ENCODE measurements around the gene NRXN3.

Gene NRXN3

DNA sequence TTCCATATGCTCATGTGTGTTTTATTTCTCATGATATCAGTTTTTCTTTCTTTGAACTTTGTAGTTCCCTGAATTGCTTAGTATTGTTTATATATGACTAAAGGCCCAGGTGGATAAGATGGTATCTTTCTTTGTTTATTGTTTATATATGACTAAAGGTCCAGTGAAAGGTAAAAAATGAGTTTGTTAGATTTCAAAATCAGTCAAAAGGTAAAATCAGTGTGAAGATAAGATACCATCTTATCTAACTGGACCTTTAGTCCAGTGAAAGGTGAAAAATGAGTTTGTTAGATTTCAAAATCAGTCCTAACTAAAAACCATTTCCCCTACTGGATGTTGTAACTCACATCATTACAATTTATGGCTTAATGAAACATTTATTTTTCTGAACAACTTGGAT is 1150.9 kb downstream of the NRXN3 start:
- TF ChIP-seq GATA2 (IDR thresholded peaks at IDR 0.05; ENCODE audit: low read depth, low read length) (no peak), GATA3 (IDR thresholded peaks at IDR 0.05; ENCODE audit: low read depth, low read length) (no peak)

DNA sequence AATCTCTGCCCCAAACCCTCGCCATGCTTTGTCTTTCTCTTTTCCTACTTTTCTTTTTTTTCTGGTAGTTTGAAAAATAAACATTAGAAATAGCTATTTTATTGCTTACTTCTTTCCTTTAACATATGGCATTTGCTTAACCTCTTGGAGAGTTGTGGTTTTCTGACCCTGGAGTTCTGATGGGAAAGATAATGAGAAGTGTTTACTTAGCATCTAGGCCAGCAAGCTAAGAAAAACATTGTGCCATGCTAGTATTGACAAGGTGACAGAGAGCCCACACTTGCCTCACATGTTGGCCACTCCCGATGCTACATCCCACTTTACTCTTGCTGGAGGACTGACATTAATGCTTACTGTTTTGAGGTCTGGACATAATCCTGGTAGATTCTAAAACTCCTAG is 1154.9 kb downstream of the NRXN3 start:
- TF ChIP-seq GATA2 (IDR thresholded peaks at IDR 0.05; ENCODE audit: low read depth, low read length) (no peak), GATA3 (IDR thresholded peaks at IDR 0.05; ENCODE audit: low read depth, low read length) (no peak)

DNA sequence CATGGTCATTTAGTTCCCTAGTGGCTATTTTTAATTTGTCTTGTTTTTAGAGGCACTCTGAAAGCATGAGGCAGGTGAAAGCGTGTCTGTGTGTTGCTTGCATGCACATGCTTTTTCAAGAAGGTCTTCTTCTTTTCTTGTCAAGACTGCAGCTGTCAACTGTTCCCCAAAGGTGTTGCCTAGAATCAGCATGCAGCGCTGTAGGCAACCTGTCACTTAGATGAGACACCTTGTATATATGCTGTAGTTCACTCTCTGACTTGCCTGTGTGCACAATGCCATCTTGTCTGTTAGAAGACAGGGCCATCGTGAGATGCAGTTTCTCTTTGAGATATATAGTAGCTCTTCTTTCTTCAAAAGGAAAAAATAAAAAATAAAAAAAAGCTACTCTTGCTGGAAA is 1155.4 kb downstream of the NRXN3 start:
- no peak for TF ChIP-seq GATA2 (IDR thresholded peaks at IDR 0.05; ENCODE audit: low read depth, low read length)
- TF ChIP-seq GATA3 (IDR thresholded peaks at IDR 0.05; ENCODE audit: low read depth, low read length), result no peak

DNA sequence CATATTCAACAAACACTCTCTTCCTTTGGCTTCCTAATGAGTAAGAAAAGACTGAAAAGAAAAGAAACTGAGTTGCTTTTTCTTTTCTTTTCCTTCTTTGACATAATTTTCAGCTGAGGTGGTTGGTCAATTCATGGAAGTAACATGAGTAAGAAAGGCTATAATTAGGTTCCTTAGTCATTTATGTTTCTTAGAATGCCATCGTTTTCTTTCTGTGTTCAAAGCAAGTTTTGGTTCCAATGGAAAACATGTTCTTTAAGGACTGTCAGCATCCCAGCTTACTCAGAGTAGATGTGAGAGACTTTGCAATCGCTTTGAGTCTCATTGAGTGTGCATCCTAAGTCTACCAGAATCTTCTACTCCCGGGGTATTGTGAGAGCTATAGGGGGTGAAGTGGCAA is 1158.7 kb downstream of the NRXN3 start:
- TF ChIP-seq GATA2 (IDR thresholded peaks at IDR 0.05; ENCODE audit: low read depth, low read length), result no peak
- no peak for TF ChIP-seq GATA3 (IDR thresholded peaks at IDR 0.05; ENCODE audit: low read depth, low read length)

DNA sequence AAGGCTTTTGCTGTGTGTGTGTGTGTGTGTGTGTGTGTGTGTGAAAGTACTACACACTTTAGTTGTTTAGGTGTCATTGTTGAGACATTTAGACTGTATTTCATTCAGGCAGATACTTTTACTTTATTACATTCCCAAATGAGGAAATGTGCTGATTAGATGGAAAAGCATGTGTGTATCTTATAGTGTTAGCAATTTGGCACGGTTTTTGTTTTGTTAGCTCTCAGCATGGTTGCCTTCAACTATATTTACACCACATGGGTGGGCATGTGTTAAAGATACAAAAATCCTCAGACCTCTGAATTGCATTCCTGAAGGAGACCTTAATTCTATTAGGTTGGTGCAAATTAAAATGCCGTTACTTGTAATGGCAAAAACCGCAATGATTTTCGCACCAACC is 1161.7 kb downstream of the NRXN3 start:
- no peak for TF ChIP-seq GATA3 (IDR thresholded peaks at IDR 0.05; ENCODE audit: low read depth, low read length)
- no peak for TF ChIP-seq GATA2 (IDR thresholded peaks at IDR 0.05; ENCODE audit: low read depth, low read length)

DNA sequence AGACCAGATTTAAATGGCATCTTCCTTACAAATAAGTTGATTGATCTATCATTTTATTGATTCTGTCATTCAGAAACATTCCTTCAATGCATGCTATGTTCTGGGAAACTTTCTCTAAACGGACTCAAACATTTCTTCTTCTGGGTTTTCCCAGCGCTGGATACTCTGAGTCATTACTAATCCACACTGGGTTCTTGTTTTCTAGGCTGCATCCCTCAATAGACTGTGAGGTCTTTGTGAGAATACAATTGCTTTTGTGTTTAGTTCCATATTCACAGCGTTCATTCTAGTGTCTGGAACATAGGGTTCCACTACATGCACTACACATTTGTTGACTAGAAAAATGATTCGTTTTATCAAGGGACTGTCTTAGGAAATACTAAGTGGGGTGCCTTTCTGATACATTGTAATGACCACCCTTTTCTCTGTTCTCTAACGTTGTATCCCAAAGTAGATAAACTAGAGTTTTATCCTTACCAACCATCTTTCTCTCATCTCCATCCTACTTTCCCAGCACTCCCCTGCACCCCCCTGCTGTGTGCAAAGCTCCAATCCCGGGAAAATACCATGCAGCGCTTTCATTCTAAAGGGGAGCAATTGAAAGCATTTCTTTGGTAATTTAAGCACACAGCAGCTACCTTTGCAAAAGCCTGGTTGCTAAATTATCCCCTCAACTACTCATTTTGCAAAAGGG is 1162.5 kb downstream of the NRXN3 start:
- TF ChIP-seq GATA3 (IDR thresholded peaks at IDR 0.05; ENCODE audit: low read depth, low read length), result no peak
- TF ChIP-seq GATA2 (IDR thresholded peaks at IDR 0.05; ENCODE audit: low read depth, low read length), result no peak

DNA sequence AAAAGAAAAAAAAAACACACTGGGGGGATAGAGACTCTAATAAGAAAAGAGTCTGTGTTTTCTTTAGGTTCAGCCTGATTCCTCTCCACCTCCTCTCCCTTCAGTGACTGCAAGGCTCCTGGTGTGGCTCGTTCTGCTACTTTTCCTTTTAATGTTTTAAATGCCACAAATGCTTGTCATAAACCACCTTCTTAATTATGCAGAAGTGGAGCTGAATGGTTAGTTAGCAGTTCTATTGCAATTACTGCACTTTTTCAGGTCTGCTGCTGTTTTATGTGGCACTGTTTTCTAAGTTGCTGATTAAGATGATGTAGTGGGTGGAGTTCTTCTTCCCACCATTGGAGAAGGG is 1163.0 kb downstream of the NRXN3 start:
- TF ChIP-seq GATA2 (IDR thresholded peaks at IDR 0.05; ENCODE audit: low read depth, low read length), result no peak
- no peak for TF ChIP-seq GATA3 (IDR thresholded peaks at IDR 0.05; ENCODE audit: low read depth, low read length)

DNA sequence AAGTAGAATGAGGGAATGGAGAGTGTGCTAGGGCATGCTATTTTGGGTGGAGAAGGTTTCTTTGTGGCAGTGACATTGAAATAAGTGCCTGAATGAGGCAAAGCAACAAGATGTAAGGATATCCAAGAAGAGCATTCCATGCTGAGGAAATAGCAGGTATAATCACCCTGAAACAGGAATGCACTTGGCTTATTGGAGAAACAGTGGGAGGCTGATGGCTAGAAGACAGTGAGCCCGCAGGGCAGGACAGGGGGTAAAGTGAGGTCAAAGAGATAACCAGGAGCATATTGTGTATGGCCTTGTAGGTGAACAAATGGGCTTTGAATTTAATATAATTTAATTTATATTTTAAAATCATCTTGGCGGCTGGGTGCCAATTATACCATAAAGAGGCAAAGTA is 1164.1 kb downstream of the NRXN3 start:
- TF ChIP-seq GATA2 (IDR thresholded peaks at IDR 0.05; ENCODE audit: low read depth, low read length) (no peak), GATA3 (IDR thresholded peaks at IDR 0.05; ENCODE audit: low read depth, low read length) (no peak)

DNA sequence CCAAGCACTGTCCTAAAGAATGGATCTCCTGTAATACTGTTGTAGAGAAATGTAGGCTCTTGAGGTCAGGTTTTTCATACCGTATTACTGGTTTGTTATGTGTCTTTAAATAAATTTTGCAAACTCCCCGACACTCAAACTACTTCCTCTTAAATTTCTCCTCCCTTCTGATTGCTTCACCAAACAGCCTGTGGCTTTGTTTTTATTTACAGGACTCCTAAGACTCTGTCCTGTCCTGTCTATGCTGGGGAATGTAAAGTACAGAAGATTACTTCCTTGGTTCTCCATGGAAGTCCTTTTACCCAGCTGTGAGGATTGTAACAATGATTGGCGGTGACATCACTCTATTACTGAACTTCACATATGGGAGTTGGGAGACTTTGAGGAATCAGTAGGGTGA is 1167.6 kb downstream of the NRXN3 start:
- TF ChIP-seq GATA2 (IDR thresholded peaks at IDR 0.05; ENCODE audit: low read depth, low read length), result no peak
- no peak for TF ChIP-seq GATA3 (IDR thresholded peaks at IDR 0.05; ENCODE audit: low read depth, low read length)

DNA sequence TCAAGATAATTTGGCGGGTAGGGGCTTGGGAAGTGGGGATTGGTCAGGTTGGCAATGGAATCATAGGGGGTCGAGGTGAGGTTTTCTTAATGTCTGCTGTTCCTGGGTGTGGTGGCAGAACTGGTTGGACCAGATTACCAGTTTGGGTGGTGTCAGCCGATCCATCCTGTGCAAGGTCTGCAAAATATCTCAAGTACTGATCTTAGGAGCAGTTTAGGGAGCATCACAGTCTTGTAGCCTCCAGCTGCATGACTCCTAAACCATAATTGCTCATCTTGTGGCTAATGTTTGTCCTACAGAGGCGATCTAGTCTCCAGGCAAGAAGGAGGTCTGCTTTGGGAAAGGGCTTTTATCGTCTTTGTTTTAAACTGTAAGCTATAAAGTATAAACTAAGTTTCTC is 1172.8 kb downstream of the NRXN3 start:
- TF ChIP-seq GATA3 (IDR thresholded peaks at IDR 0.05; ENCODE audit: low read depth, low read length), result no peak
- no peak for TF ChIP-seq GATA2 (IDR thresholded peaks at IDR 0.05; ENCODE audit: low read depth, low read length)

DNA sequence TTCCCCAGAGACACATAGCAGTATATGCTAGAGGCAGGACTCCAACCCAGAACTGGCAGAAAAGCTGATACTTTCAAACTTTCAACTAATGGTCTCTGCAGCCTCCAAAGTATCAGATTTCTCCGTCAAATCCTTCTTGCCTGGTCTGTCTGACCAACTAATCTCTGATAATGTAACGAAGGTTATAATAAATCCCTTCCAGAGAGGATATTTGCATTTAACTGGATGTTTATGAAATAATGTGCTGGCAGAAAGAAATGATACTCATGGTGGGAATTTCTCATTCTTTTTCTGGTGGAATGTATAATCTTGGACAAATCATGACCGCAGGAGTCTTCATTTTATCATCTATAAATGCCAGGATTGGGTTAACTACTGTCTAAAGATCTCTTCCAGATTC is 1180.8 kb downstream of the NRXN3 start:
- TF ChIP-seq GATA3 (IDR thresholded peaks at IDR 0.05; ENCODE audit: low read depth, low read length) (no peak), GATA2 (IDR thresholded peaks at IDR 0.05; ENCODE audit: low read depth, low read length) (no peak)

DNA sequence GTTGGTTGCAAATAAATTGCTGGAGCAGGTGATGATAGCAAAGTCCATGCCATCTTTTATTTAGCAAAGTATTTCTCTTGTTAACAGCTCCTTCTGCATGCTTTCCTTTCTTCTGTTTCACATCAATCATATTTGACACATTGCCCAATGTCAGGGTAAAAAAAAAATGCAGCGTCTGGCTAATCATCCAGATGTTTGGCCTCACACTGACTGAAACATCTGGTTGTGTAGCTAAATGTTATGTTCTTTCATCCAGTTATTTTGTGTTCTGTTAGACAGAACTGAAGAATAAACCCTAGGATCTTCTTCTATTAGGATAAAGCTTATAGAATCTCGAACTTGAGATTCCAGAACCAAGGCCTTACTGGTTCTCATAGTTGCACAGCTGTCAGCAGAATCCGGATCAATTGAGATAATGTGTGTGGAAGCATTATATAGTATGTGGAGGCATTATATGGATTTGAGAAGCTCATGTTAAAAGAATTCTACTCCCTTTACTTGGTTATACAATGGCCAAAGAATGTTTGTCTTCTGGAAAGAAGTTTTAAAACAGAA is 1182.0 kb downstream of the NRXN3 start:
- TF ChIP-seq GATA2 (IDR thresholded peaks at IDR 0.05; ENCODE audit: low read depth, low read length), result no peak
- TF ChIP-seq GATA3 (IDR thresholded peaks at IDR 0.05; ENCODE audit: low read depth, low read length), result no peak

DNA sequence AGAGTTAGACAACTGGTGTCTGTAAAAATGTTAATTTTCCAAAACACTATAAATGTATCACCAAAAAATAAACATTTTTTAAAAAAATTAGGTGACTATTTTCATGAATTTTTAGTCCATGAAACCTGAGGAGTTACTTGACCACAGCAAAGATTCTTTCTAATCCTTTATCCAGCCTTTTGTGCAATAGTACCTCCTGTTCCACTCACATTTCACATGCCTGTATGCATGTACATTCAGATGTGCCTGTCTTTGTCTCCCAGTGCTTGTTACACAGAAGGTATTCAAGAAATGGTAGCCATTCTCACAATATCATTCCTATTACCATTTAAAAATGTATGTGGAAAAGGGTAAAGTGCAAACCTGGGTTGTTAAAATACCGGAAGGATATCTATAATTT is 1184.2 kb downstream of the NRXN3 start:
- TF ChIP-seq GATA2 (IDR thresholded peaks at IDR 0.05; ENCODE audit: low read depth, low read length) (no peak), GATA3 (IDR thresholded peaks at IDR 0.05; ENCODE audit: low read depth, low read length) (no peak)

DNA sequence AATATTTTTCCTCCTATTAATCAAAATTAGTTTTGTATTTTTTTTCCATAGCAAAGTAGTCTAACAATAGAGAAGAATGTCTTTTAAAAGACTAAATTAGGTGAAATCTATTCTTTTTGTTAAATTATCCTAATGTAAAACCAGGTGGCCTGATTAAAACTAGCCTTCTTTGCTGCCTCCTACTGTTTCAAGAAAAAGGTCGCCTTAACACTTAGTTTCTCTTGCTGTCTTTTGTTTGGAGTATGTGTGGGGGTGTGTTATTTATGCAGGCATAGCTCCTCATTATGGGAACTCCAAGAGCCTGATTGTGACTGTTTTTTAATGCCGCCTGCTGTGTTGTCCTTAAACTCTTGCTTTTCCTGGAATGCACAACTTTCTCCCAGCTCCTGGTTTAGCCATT is 1185.9 kb downstream of the NRXN3 start:
- TF ChIP-seq GATA3 (IDR thresholded peaks at IDR 0.05; ENCODE audit: low read depth, low read length) (no peak), GATA2 (IDR thresholded peaks at IDR 0.05; ENCODE audit: low read depth, low read length) (no peak)

DNA sequence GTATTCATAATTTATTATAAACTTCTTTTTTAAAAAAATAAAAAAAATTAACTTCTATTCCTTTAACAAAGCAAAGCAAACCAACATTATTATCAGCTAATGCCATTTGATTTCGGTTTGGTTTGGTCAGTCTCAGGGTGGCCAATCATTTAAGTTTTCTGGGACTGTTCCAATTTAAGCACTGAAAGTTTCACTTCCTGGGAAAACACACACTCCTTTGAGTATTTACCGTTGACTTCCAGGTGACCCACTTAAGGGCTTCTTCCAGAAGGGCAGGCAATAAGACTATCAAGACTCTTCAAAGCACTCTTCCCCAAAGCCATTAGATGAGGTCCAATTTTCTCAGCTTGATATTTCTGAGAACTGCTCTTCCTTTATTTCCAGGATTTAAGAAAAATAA is 1187.1 kb downstream of the NRXN3 start:
- TF ChIP-seq GATA2 (IDR thresholded peaks at IDR 0.05; ENCODE audit: low read depth, low read length), result no peak
- TF ChIP-seq GATA3 (IDR thresholded peaks at IDR 0.05; ENCODE audit: low read depth, low read length), result no peak

DNA sequence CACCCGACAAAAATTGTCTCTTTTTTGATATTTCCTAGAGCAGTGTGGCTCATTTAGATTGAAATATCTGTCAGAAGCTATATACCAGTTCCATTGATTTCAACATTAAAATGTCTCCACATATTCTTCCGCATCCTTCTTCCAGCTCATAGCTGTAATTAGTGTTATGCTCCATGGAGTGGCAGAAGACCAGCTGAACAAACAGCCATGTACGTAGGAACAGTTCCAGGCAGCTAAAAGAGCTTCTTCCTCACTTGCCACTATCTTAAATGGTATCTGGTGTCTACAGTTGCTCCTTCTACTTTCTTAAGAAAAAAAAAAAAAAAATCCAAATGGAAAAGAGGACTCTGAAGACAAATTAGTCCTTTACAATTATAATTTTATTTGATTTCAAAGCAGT is 1193.1 kb downstream of the NRXN3 start:
- TF ChIP-seq GATA2 (IDR thresholded peaks at IDR 0.05; ENCODE audit: low read depth, low read length) (no peak), GATA3 (IDR thresholded peaks at IDR 0.05; ENCODE audit: low read depth, low read length) (no peak)

Measured in SH-SY5Y (cell line).